Sigmoid colon (tissue), 7 donors: ENCODE data around the gene PTCRA. TPM values are rescaled to one million over a fixed set of nuclear protein-coding genes. Genes with fewer than 3 reads are reported as not detected.
A peak's percentile ranks its signal among the peaks of the same experiment; 100 is the strongest.

Experiments used
- DNase-seq: peaks from one replicate; pipeline ENCODE4 v3.0.0-alpha.2; 2019
- H3K27ac ChIP-seq, 4 donors: fragments of 200-600 bp; sonication (generic); one replicate each; pipeline ENCODE4 v1.5.1; 2016 to 2019; ENCODE audit warnings: mild to moderate bottlenecking in 1 of 4
- H3K27me3 ChIP-seq, 3 donors: fragments of 200-600 bp; sonication (generic); one replicate each; pipeline ENCODE4 v1.5.1; 2019; ENCODE audit warnings: mild to moderate bottlenecking in 1 of 3
- H3K36me3 ChIP-seq, 4 donors: fragments of 200-600 bp; sonication (generic); one replicate each; pipeline ENCODE4 v1.5.1; 2016 to 2019
- H3K4me1 ChIP-seq, 4 donors: fragments of 200-600 bp; sonication (generic); one replicate each; pipeline ENCODE4 v1.5.1; 2017 to 2019
- H3K4me3 ChIP-seq, 4 donors: fragments of 200-600 bp; sonication (generic); one replicate each; pipeline ENCODE4 v1.5.1; 2017 to 2019; ENCODE audit warnings: mild to moderate bottlenecking in 2 of 4, moderate library complexity in 1 of 4
- H3K9me3 ChIP-seq, 4 donors: fragments of 200-600 bp in 3 of 4; sonication (generic) in 3 of 4; one replicate each; pipeline versions ENCODE4 v1.5.1 to v1.6.1; 2013 to 2019
- EP300 ChIP-seq, 4 donors: sonication (generic); formaldehyde crosslinking; IDR thresholded peaks; one replicate each; pipeline ENCODE4 v1.6.1; 2017; ENCODE audit warnings: antibody characterized with exemption in 4 of 4
- POLR2A ChIP-seq, 2 donors: fragments of 450-650 bp; IDR thresholded peaks; one replicate each; pipeline ENCODE4 v1.6.1; 2016; ENCODE audit warnings: antibody characterized with exemption in 2 of 2, mild to moderate bottlenecking in 2 of 2, moderate library complexity in 2 of 2
- POLR2AphosphoS5 ChIP-seq, 4 donors: sonication (generic); formaldehyde crosslinking; IDR thresholded peaks; one replicate each; pipeline ENCODE4 v1.6.1; 2017; ENCODE audit warnings: antibody characterized with exemption in 4 of 4
- WGBS, 2 donors: extraction: QIAGEN DNeasy Blood & Tissue Kit; methylation state at CpG; one replicate each; pipeline ENCODE4 v1.1.7; 2013; 5-methylcytosine and 5-hydroxymethylcytosine counted together
- intact Hi-C: fragments of 100-400 bp; cut with DNase I; formaldehyde crosslinking; loops from one replicate; pipeline ENCODE4 v1.15.1; 2023
- polyA plus RNA-seq, 3 donors: library from polyadenylated mRNA; stranded (reverse); fragments of 200-250 nt; gene quantifications; one replicate each; pipeline ENCODE4 v1.2.3, GENCODE V29; 2013
- total RNA-seq, 4 donors: library from RNA; depleted of rRNA; stranded (reverse); fragments of >200 nt; gene quantifications; one replicate each; pipeline ENCODE4 v1.1.0, GENCODE V29; 2016
- TF ChIP-seq, protein P1 (sequence below), 4 experiments: fragments of 450-650 bp in 3 of 4; fragments of 200-600 bp in 1 of 4; IDR thresholded peaks; one replicate each; pipeline ENCODE4 v1.5.1; 2016 to 2019; ENCODE audit warnings: antibody characterized with exemption in 4 of 4, mild to moderate bottlenecking in 3 of 4, moderate library complexity in 2 of 4
- donor health status: healthy with polysubstance abuse.
- donor health status: Bipolar disorder and iron deficiency.
- donor health status: healthy.

Gene PTCRA
- total and polyA plus RNA-seq, 7 donors, result 0.23 TPM; not detected in 6

GRCh38 chr6:42907336-42907735, 8.5 kb upstream of the PTCRA start:
- WGBS, 2 donors, result 73 to 86% methylated on average over 5 of the region's 5 CpGs
- TF ChIP-seq POLR2AphosphoS5 (IDR thresholded peaks at IDR 0.05) (no peak), EP300 (IDR thresholded peaks at IDR 0.05) (no peak), POLR2A (IDR thresholded peaks at IDR 0.05) (no peak)
- TF ChIP-seq, protein P1, sequence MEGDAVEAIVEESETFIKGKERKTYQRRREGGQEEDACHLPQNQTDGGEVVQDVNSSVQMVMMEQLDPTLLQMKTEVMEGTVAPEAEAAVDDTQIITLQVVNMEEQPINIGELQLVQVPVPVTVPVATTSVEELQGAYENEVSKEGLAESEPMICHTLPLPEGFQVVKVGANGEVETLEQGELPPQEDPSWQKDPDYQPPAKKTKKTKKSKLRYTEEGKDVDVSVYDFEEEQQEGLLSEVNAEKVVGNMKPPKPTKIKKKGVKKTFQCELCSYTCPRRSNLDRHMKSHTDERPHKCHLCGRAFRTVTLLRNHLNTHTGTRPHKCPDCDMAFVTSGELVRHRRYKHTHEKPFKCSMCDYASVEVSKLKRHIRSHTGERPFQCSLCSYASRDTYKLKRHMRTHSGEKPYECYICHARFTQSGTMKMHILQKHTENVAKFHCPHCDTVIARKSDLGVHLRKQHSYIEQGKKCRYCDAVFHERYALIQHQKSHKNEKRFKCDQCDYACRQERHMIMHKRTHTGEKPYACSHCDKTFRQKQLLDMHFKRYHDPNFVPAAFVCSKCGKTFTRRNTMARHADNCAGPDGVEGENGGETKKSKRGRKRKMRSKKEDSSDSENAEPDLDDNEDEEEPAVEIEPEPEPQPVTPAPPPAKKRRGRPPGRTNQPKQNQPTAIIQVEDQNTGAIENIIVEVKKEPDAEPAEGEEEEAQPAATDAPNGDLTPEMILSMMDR (IDR thresholded peaks at IDR 0.05), result no peak
- H3K27me3 ChIP-seq, result peaks cover 4 to 16% (median 7%) of the 10 kb centered on the region in 3 donors
- peaks cover 0 to 12% (median 7%) of the 10 kb centered on the region in 4 donors for H3K4me1 ChIP-seq
- no peak overlapping the region for H3K4me3 ChIP-seq
- DNase-seq, result no peak
- H3K36me3 ChIP-seq, result no peaks in the 10 kb centered on the region
- H3K27ac ChIP-seq, result no peak overlapping the region
- H3K9me3 ChIP-seq, result no peaks in the 10 kb centered on the region
- intact Hi-C loops, result no loop called here

DNA sequence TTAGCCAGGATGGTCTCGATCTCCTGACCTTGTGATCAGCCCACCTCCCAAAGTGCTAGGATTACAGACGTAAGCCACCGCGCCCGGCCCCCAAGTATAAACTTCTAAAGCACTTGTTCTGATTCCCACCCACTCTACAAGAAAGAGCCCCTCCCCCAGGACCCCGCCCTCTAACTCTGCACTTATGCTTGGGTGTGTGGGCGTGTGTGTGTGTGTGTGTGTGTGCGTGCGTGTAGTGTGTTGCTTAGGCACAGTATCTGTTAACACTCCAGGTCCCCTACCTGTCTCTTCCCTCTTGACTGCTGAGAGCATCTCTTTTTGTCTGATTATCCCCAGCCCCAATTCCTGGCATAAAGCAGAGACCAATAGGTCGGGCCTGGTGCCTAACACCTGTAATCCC, 6.0 kb upstream of the PTCRA start:
- intact Hi-C loops, result no loop called here
- no peaks in the 10 kb centered on the region for H3K36me3 ChIP-seq
- DNase-seq, result no peak
- no peak overlapping the region for H3K4me3 ChIP-seq
- H3K27ac ChIP-seq, result no peak overlapping the region
- peaks cover 4 to 27% (median 7%) of the 10 kb centered on the region in 3 donors for H3K27me3 ChIP-seq
- WGBS, 2 donors, result 76 to 87% methylated on average over 10 of the region's 10 CpGs
- TF ChIP-seq, protein P1 (IDR thresholded peaks at IDR 0.05), result no peak
- TF ChIP-seq EP300 (IDR thresholded peaks at IDR 0.05) (no peak), POLR2AphosphoS5 (IDR thresholded peaks at IDR 0.05) (no peak), POLR2A (IDR thresholded peaks at IDR 0.05) (no peak)
- H3K9me3 ChIP-seq, result no peaks in the 10 kb centered on the region
- peaks cover 0 to 12% (median 7%) of the 10 kb centered on the region in 4 donors for H3K4me1 ChIP-seq

DNA sequence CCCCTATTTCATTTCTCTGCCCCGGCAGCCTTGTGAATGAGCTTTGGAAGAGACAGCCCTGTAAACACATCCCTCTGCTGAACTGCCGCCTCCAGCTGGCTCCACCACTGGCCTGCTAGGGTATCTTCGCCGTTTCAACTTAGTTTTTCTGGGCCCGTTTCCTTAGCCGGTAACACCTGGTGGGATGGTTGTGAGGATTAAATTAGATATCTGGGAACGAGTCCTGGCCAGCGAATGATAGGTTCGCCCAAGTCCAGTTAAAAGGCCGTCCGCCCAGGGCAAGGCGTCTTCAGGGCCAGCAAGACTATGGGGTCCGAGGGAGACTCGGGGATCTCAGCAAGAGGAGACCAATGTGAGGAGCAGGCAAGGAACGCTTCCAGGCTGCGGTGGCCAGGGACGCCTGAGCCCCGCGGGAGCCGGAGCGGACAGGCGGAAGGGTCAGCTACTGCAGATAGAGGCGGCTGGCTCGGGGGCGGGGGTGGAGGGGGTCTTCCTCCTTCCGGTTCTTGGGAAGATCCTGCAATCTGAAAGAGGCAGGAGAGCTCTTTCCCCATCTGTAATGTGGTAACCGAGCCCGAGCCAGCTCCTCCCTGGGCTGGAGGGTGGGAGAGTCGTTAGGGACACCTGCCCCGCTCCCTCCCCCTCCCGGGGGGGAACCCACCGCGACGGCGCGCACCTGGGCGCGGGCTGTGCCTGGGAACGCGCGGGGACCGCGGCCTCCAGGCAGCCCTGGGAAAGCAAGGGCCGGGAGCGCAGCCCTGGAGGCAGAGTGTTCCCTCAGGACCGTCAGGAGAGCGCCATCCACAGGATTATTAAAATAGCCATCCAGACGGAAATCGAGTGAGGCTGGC, 4.5 kb upstream of the PTCRA start:
- Histone ChIP-seq H3K36me3 (no peaks in the 10 kb centered on the region), H3K27me3 (peaks cover 4 to 27% (median 7%) of the 10 kb centered on the region in 3 donors), H3K4me1 (peaks cover 0 to 12% (median 7%) of the 10 kb centered on the region in 4 donors), H3K9me3 (no peaks in the 10 kb centered on the region), H3K27ac (no peak overlapping the region), H3K4me3 (peak overlapping the region in 2 of 4 donors; percentile 30 to 42)
- intact Hi-C loops, result no loop called here
- no peak for DNase-seq
- TF ChIP-seq POLR2AphosphoS5 (IDR thresholded peaks at IDR 0.05), result no peak
- no peak for TF ChIP-seq POLR2A (IDR thresholded peaks at IDR 0.05)
- TF ChIP-seq, protein P1 (IDR thresholded peaks at IDR 0.05), result no peak
- TF ChIP-seq EP300 (IDR thresholded peaks at IDR 0.05), result no peak
- WGBS, 2 donors, result 19 to 33% methylated on average over 49 of the region's 49 CpGs

- Histone ChIP-seq H3K9me3 (no peaks in the 10 kb centered on the region), H3K36me3 (no peaks in the 10 kb centered on the region), H3K27ac (no peak overlapping the region), H3K4me3 (no peak overlapping the region), H3K27me3 (peaks cover 4 to 27% (median 7%) of the 10 kb centered on the region in 3 donors), H3K4me1 (peaks cover 0 to 12% (median 7%) of the 10 kb centered on the region in 4 donors)
- intact Hi-C loops, result no loop called here
- WGBS, 2 donors, result 64 to 82% methylated on average over 4 of the region's 4 CpGs
- TF ChIP-seq POLR2AphosphoS5 (IDR thresholded peaks at IDR 0.05) (no peak), EP300 (IDR thresholded peaks at IDR 0.05) (no peak), POLR2A (IDR thresholded peaks at IDR 0.05) (no peak)
- TF ChIP-seq, protein P1 (IDR thresholded peaks at IDR 0.05), result no peak
- no peak for DNase-seq
These were observed 1.3 kb upstream of the PTCRA start for GRCh38 chr6:42914546-42914945.
